ENCODE measurements around the gene CNIH2. TPM values are rescaled to one million over a fixed set of nuclear protein-coding genes. Genes with fewer than 3 reads are reported as not detected.
"Not testable (repeated sequence)": the region's sequence is repeated elsewhere in the genome, so short reads cannot be mapped to it uniquely, and the experiment has no call there.

Gene CNIH2
- total RNA-seq, 1 donor from 2014 or later: 0.07 TPM

- DNase-seq (ENCODE audit: low read depth, low spot score): not testable (repeated sequence)
Measured at GRCh38 chr11:66276619-66277018, 1.4 kb upstream of the CNIH2 start.

- not testable (repeated sequence) for DNase-seq (ENCODE audit: low read depth, low spot score)
Measured at GRCh38 chr11:66277064-66277463, 911 bp upstream of the CNIH2 start.

- no peak for DNase-seq (ENCODE audit: low read depth, low spot score)
Measured at GRCh38 chr11:66278363-66279091, 552 bp downstream of the CNIH2 start.

- DNase-seq (ENCODE audit: low read depth, low spot score): no peak
Measured at GRCh38 chr11:66279092-66279734, 1.2 kb downstream of the CNIH2 start.

GRCh38 chr11:66280428-66280827 is 2.5 kb downstream of the CNIH2 start:
- no peak for DNase-seq (ENCODE audit: low read depth, low spot score)

- DNase-seq (ENCODE audit: low read depth, low spot score): no peak
Measured at GRCh38 chr11:66281001-66281400, 3.0 kb downstream of the CNIH2 start.

- DNase-seq (ENCODE audit: low read depth, low spot score): no peak
Measured at GRCh38 chr11:66281776-66282467, 3.9 kb downstream of the CNIH2 start.

- DNase-seq (ENCODE audit: low read depth, low spot score): peak; percentile 85
Measured at GRCh38 chr11:66282468-66283455, 4.8 kb downstream of the CNIH2 start.

GRCh38 chr11:66283461-66284105 is 5.6 kb downstream of the CNIH2 start:
- no peak for DNase-seq (ENCODE audit: low read depth, low spot score)

GRCh38 chr11:66284526-66285078 is 6.6 kb downstream of the CNIH2 start:
- no peak for DNase-seq (ENCODE audit: low read depth, low spot score)

- DNase-seq (ENCODE audit: low read depth, low spot score): no peak
Measured at GRCh38 chr11:66285250-66285947, 7.4 kb downstream of the CNIH2 start.

GRCh38 chr11:66286699-66287098 is 8.7 kb downstream of the CNIH2 start:
- DNase-seq (ENCODE audit: low read depth, low spot score): no peak

GRCh38 chr11:66287211-66287888 is 9.4 kb downstream of the CNIH2 start:
- DNase-seq (ENCODE audit: low read depth, low spot score): no peak

- DNase-seq (ENCODE audit: low read depth, low spot score): no peak
Measured at GRCh38 chr11:66287889-66288670, 10.1 kb downstream of the CNIH2 start.

GRCh38 chr11:66288671-66289547 is 10.9 kb downstream of the CNIH2 start, which contains the start of gene YIF1A:
TSS of gene YIF1A (minus strand) at chr11:66289143. CDS start at chr11:66288985, 158 bp downstream.
- DNase-seq (ENCODE audit: low read depth, low spot score): peak; percentile 99

GRCh38 chr11:66289548-66290329 is 11.8 kb downstream of the CNIH2 start:
- peak; percentile 30 for DNase-seq (ENCODE audit: low read depth, low spot score)

GRCh38 chr11:66290330-66290621 is 12.3 kb downstream of the CNIH2 start:
- DNase-seq (ENCODE audit: low read depth, low spot score): no peak
